MV-4-11 (cell line): ENCODE data around the gene ATG9A.
A peak's percentile ranks its signal among the peaks of the same experiment; 100 is the strongest.

Experiments used
- DNase-seq: peaks from one replicate; lab custom pipeline; 2025; lab: John Stamatoyannopoulos, UW

Gene ATG9A

GRCh38 chr2:219252900-219253752, 23.7 kb upstream of the ATG9A start, which contains the start of gene TUBA4B:
TUBA4B (plus strand) TSS chr2:219253243; CDS start chr2:219253408, 165 bp downstream.
- peak; percentile 67 for DNase-seq

GRCh38 chr2:219252570-219252899, 23.1 kb upstream of the ATG9A start:
- DNase-seq: no peak

- no peak for DNase-seq
Observed at GRCh38 chr2:219252084-219252483, 22.6 kb upstream of the ATG9A start.

GRCh38 chr2:219251656-219252055, 22.2 kb upstream of the ATG9A start:
- peak; percentile 27 for DNase-seq

GRCh38 chr2:219250049-219250781, 20.8 kb upstream of the ATG9A start:
- DNase-seq: peak; percentile 48

GRCh38 chr2:219249203-219249980, 20.0 kb upstream of the ATG9A start:
- peak; percentile 43 for DNase-seq

- DNase-seq: no peak
Observed at GRCh38 chr2:219248845-219249202, 19.4 kb upstream of the ATG9A start.

- peak; percentile 44 for DNase-seq
Observed at GRCh38 chr2:219247678-219248642, 18.5 kb upstream of the ATG9A start.

GRCh38 chr2:219246559-219246958, 17.1 kb upstream of the ATG9A start:
- no peak for DNase-seq

- DNase-seq: no peak
Observed at GRCh38 chr2:219245899-219246230, 16.4 kb upstream of the ATG9A start.

- peak; percentile 87 for DNase-seq
Observed at GRCh38 chr2:219245148-219245898, 15.9 kb upstream of the ATG9A start, which contains the start of the genes GLB1L and STK16. GLB1L (minus strand) TSS chr2:219245444; CDS start chr2:219243573, 1,871 bp downstream. STK16 (plus strand) TSS chr2:219245479; CDS start chr2:219246000, 521 bp downstream.

GRCh38 chr2:219244789-219245147, 15.3 kb upstream of the ATG9A start:
- DNase-seq: no peak

GRCh38 chr2:219243291-219243761, 13.9 kb upstream of the ATG9A start:
- DNase-seq: no peak

GRCh38 chr2:219234331-219234730, 4.9 kb upstream of the ATG9A start:
- no peak for DNase-seq

- DNase-seq: peak; percentile 6
Observed at GRCh38 chr2:219230059-219230540, 664 bp upstream of the ATG9A start.

GRCh38 chr2:219228911-219229304, 528 bp downstream of the ATG9A start:
- DNase-seq: no peak

GRCh38 chr2:219228041-219228910, 1.2 kb downstream of the ATG9A start:
- DNase-seq: peak; percentile 2

GRCh38 chr2:219225350-219225749, 4.1 kb downstream of the ATG9A start:
- peak; percentile 91 for DNase-seq
